ACHN (cell line): Measurements from ENCODE around the gene CTCFL.
"Not testable (repeated sequence)": the region's sequence is repeated elsewhere in the genome, so short reads cannot be mapped to it uniquely, and the experiment has no call there.

Experiments used
- DNase-seq: peaks from one replicate; pipeline ENCODE4 v3.0.0-alpha.2; 2015
- in situ Hi-C: cut with HindIII; loops from 2 replicates; pipeline ENCODE4 v1.10.0; 2017; ENCODE audit warnings: low sequenced_read_pairs, low pct_ligation_motif_present, low pct_unique_long_range_greater_than_20kb

CTCFL gene

GRCh38 chr20:57475388-57476083 is 49.4 kb downstream of the CTCFL start:
- in situ Hi-C loops = no loop called here
- DNase-seq = no peak

GRCh38 chr20:57474816-57475215 is 50.1 kb downstream of the CTCFL start:
- in situ Hi-C loops = no loop called here
- DNase-seq = no peak

DNA sequence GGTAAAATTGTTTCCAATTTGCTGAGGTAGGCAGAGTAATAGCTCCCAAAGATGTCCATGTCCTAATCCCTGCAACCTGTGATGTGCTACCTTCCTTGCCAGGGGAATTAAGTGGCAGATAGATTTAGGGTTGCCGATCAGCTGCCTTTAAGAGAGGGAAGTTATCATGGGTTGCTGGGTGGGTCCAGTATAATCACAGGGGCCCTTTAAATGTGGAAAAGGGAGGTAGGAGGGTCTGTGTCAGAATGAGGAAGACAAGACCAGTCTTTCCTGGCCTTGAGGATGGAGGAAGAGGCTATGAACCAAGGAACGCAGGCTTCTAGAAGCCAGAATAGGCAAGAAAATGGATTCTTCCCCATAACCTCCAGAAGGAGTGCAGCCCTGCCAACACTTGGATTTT is 50.7 kb downstream of the CTCFL start:
- in situ Hi-C loops = no loop called here
- DNase-seq = no peak

GRCh38 chr20:57473246-57474048 is 51.5 kb downstream of the CTCFL start:
- no peak for DNase-seq
- in situ Hi-C loops = no loop called here

DNA sequence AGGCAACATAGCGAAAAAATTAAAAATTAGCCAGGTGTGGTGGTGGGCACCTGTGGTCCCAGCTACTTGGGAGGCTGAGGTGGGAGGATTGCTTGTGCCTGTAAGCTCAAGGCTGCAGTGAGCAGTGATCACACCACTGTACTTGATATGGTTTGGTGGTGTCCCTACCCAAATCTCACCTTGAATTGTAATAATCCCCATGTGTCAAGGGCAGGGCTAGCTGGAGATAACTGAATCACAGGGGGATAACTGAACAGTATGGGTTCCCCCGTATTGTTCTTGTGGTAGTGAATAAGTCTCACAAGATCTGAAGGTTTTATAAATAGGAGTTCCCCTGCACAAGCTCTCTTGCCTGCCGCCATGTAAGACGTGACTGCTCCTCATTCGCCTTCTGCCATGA is 52.5 kb downstream of the CTCFL start:
- DNase-seq, in situ Hi-C loops: not testable (repeated sequence)

DNA sequence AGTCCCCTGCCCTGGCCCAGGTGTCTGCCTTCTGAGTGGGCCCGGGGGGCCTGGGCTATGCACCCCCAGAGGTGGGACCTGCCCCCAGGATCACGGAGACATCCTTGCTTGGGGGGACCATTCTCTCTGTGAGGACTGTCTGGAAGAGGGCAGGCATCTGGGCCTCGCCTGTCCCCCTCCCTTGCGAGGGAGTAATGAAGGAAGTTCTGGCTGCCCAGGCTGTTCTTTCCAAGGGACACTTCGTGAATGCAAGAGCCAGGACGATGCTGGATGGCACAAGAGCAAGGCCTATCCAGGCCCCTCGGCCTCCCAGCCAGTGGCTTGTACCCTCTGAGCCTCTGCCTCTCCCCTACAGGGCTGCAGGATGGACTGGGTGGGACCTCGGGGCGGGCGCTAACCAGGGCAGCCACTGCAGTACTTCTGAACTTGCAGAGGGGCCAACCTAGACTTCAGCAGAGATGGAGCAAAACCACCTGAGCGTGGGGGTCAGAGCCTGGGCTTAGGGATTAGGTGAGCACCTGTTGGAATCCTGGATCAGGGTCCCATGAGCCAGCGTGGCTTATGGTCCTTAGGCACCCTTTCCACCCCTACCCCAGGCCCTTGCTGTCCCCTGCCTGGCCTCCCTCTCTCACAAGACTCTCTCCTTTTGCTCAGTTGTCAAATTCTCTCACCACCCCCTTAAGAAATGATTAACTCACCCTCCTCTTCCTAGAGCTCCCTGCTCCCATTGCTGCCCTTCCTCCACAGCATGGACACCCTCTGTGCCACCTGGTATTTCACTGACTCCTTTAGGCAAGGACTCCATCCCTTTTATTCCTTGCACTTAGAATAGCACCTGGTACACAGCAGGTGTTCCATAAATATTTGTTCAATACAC is 53.2 kb downstream of the CTCFL start:
- no peak for DNase-seq
- in situ Hi-C loops = no loop called here

- no peak for DNase-seq
- in situ Hi-C loops = no loop called here
Observed at GRCh38 chr20:57470666-57471495, 54.1 kb downstream of the CTCFL start.

DNA sequence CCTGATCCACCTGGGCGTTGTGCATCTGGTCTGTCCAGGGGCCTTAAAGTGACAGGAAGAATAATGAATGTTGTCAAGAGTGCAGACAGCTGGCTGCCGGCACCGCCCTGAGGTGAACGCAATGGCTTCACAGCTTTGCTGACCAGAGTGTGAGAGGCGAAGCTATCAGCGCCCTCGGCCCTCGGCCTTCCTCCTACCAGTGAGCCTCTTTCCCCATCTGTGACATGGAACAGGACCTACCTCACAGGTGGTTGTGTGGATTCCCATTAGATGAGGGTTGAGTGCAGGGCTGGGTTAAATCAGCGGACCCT is 54.8 kb downstream of the CTCFL start:
- DNase-seq = no peak
- in situ Hi-C loops = no loop called here

- no peak for DNase-seq
- in situ Hi-C loops = no loop called here
Observed at GRCh38 chr20:57469418-57470211, 55.3 kb downstream of the CTCFL start.

- in situ Hi-C loops = no loop called here
- no peak for DNase-seq
Observed at GRCh38 chr20:57468523-57469417, 56.2 kb downstream of the CTCFL start.

GRCh38 chr20:57467742-57468141 is 57.2 kb downstream of the CTCFL start:
- in situ Hi-C loops = no loop called here
- DNase-seq = no peak

DNA sequence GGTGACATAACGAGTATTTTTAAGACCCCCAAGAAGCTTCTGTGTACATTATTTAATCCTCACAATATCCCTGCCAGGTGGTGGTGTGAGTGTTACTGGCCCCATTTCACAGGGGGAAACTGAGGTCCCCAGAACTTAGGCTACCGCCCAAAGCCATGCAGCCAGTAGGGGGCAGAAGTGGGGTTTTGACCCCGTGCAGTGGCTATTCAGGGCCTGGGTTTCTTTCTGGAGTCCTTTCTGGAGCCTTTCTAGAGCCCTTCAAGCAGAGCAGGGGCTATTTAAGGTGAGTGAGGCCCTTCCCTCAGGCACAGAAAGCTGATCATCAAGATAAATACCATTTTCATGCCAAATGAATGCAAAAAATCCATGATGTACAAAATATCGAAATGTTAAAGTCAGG is 59.0 kb downstream of the CTCFL start:
- DNase-seq = no peak
- in situ Hi-C loops = no loop called here

DNA sequence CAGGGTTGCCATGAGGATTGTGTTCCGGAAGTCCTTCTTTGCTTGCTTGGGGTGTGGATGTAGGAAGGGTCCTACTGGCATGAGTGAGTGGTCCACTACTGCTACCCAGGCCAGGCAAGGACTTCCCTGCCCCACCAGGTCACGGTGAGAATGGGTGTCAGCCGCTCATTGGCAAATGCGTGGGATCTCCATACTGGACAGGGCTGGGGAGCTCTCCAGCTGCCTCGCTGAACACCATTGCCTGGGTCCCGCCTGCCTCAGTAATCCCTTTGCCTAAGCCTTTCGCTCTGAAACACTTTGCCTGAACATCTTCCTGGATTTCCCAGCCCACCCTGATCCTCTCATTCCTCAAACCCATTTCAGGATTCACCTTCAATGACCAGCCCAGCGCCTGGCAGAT is 59.5 kb downstream of the CTCFL start:
- DNase-seq = no peak
- in situ Hi-C loops = no loop called here

DNA sequence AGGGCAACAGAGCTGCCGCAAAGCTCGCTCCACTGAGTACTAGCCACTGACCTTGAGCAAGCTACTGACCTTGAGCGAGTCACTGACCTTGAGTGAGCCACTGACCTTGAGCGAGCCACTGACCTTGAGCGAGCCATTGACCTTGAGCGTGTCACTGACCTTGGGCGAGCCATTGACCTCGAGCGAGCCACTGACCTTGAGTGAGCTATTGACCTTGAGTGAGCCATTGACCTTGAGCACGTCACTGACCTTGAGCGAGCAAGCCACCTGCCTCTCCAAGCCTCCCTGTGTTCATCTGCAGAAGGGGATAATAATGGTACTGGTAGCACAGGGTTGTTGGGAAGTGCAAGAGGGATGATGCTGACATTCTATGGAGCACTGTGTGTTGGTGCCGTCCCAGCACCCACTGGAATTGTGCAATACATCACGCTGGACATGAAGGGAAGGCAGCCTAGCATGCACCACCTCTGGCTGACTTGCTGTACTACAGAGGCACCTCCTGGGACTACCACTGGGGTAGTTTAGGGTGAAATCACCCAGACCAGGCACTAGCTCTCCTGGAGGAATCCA is 60.2 kb downstream of the CTCFL start:
- DNase-seq = peak; percentile 25
- in situ Hi-C loops = no loop called here

DNA sequence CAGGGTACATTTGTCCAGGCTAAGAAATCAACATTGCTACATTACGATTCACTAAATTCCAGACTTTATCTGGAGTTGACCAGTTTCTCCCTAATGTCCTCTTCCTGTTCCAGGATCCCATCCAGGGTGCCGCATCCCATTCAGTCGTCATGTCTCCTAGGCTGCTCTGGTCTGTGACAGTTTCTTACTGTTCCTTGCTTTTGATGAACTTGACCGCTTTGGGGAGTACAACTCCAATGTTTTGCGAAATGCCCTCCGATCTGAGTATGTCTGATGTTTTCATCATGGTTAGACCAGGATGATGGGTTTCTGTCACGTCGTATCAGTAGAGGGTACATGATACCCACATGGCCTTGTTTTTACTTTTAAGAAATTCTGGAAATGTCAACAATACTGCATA is 62.2 kb downstream of the CTCFL start:
- in situ Hi-C loops = no loop called here
- no peak for DNase-seq

DNA sequence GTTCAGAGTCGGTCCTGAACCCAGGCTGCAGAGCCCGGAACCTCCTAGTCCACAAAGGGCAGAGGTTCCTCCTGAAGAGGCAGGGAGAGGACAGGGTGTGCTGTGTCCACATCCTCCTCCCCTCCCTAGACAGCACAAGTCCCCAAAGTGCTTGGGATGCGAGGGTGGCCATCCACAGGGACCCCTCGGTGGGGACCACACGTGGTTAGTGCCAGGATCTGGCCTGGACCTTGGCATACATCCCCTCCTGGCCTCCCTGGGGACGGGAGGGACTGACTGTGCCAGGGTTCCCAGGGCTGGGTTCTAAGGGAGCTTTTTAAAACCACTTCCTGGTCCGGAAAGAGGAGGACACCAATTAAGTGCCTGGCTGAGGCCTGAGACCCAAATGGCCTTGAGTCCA is 63.2 kb downstream of the CTCFL start:
- no peak for DNase-seq
- in situ Hi-C loops = no loop called here
